Endothelial cell of umbilical vein (primary cell): Measurements from ENCODE around the gene CD82. TPM values are rescaled to one million over a fixed set of nuclear protein-coding genes. Genes with fewer than 3 reads are reported as not detected.
"Not testable (repeated sequence)": the region's sequence is repeated elsewhere in the genome, so short reads cannot be mapped to it uniquely, and the experiment has no call there.

Experiments used
- BruUV-seq: library from RNA; stranded (reverse); fragments of 400-500 nt; replicated peaks from 2 replicates; lab custom pipeline; 2021; lab: Mats Ljungman, UMichigan
- CTCF ChIA-PET: fragments of 300-600, 350-600 bp; sonication (Branson Sonifier 250); formaldehyde crosslinking; loops from one replicate; lab custom pipeline; 2021; ENCODE audit warnings: antibody characterized with exemption, inconsistent platforms; lab: Charles Lee
- POLR2A ChIA-PET: fragments of 300-600, 350-600 bp; sonication (Branson Sonifier 250); formaldehyde crosslinking; loops from one replicate; lab custom pipeline; 2021; ENCODE audit warnings: antibody characterized with exemption, inconsistent platforms; lab: Charles Lee
- DNase-seq: peaks from one replicate; pipeline ENCODE4 v3.0.0-alpha.2; 2011; ENCODE audit warnings: low read depth, low spot score
- FAIRE-seq: peaks from 2 replicates; lab custom pipeline; 2011; peaks lifted over from hg19 to GRCh38; lab: Jason Lieb, UNC
- H2AFZ ChIP-seq: 2 replicates; pipeline ENCODE4 v1.6.0; 2012; ENCODE audit warnings: low read depth, low read length, control low read depth, inconsistent platforms
- H3K27ac ChIP-seq: 2 replicates; pipeline ENCODE4 v1.5.1; 2011; ENCODE audit warnings: low read depth, mild to moderate bottlenecking, control low read depth, low read length, moderate library complexity; ENCODE audit not compliant: insufficient read depth
- H3K27me3 ChIP-seq, 2 experiments: 2 replicates each; pipeline versions ENCODE4 v1.6.0 to v1.6.1; 2011; ENCODE audit warnings: low read length in 2 of 2, mixed read lengths in 1 of 2; ENCODE audit not compliant: control insufficient read depth in 2 of 2, insufficient read depth in 2 of 2
- H3K36me3 ChIP-seq, 2 experiments: 2 replicates in 1 of 2; 3 replicates in 1 of 2; pipeline ENCODE4 v1.5.1; 2011; ENCODE audit warnings: low read length in 2 of 2, mild to moderate bottlenecking in 1 of 2, moderate library complexity in 1 of 2; ENCODE audit not compliant: control insufficient read depth in 2 of 2, insufficient read depth in 2 of 2; ENCODE audit errors: extremely low read depth in 1 of 2
- H3K4me1 ChIP-seq: 3 replicates; pipeline ENCODE4 v1.5.1; 2011; ENCODE audit warnings: mild to moderate bottlenecking, low read length; ENCODE audit not compliant: control insufficient read depth, insufficient read depth; ENCODE audit errors: extremely low read depth
- H3K4me2 ChIP-seq: 2 replicates; pipeline ENCODE4 v1.6.1; 2011; ENCODE audit warnings: low read length, control low read depth, mixed read lengths; ENCODE audit not compliant: insufficient read depth
- H3K4me3 ChIP-seq, 3 experiments: fragments of 200-600 bp in 1 of 3; sonication (generic), shearing (Covaris generic) in 1 of 3; replicated peaks in 1 of 3; 2 replicates each; pipeline ENCODE4 v1.5.1; 2011 to 2016; ENCODE audit warnings: control low read depth in 3 of 3, low read length in 3 of 3, mild to moderate bottlenecking in 2 of 3, inconsistent platforms in 1 of 3, low read depth in 1 of 3, moderate library complexity in 1 of 3; ENCODE audit not compliant: insufficient read depth in 1 of 3
- H3K79me2 ChIP-seq: 2 replicates; pipeline ENCODE4 v1.6.0; 2012; ENCODE audit warnings: low read length, inconsistent platforms; ENCODE audit not compliant: control insufficient read depth, insufficient read depth
- H3K9ac ChIP-seq: replicated peaks from 2 replicates; pipeline ENCODE3; 2011; ENCODE audit warnings: low read length, control low read depth; ENCODE audit not compliant: insufficient read depth; ENCODE audit errors: extremely low read depth
- H3K9me1 ChIP-seq: replicated peaks from 3 replicates; pipeline ENCODE4 v1.6.0; 2011; ENCODE audit warnings: mild to moderate bottlenecking, low read length; ENCODE audit not compliant: control insufficient read depth, insufficient read depth; ENCODE audit errors: extremely low read depth
- H3K9me3 ChIP-seq: replicated peaks from 2 replicates; pipeline ENCODE4 v1.5.1; 2012; ENCODE audit warnings: low read length, inconsistent platforms; ENCODE audit not compliant: control insufficient read depth, insufficient read depth
- H4K20me1 ChIP-seq: replicated peaks from 2 replicates; pipeline ENCODE3; 2011; ENCODE audit warnings: mild to moderate bottlenecking, low read length; ENCODE audit not compliant: control insufficient read depth, insufficient read depth; ENCODE audit errors: extremely low read depth
- EZH2 ChIP-seq: IDR thresholded peaks from 2 replicates; pipeline ENCODE4 v1.6.1; 2012; ENCODE audit warnings: borderline replicate concordance, low read depth, mild to moderate bottlenecking, moderate library complexity, low read length, inconsistent platforms; ENCODE audit not compliant: severe bottlenecking
- FOS ChIP-seq: IDR thresholded peaks from 2 replicates; pipeline ENCODE4 v1.6.1; 2011; ENCODE audit warnings: mild to moderate bottlenecking, low read length, moderate library complexity, borderline replicate concordance; ENCODE audit not compliant: insufficient read depth
- GATA2 ChIP-seq: IDR thresholded peaks from 2 replicates; pipeline ENCODE4 v1.7.0; 2011; ENCODE audit warnings: low read depth, mild to moderate bottlenecking, moderate library complexity, mixed read lengths, low read length; ENCODE audit not compliant: insufficient read length, insufficient read depth
- JUN ChIP-seq: IDR thresholded peaks from 2 replicates; pipeline ENCODE4 v1.6.1; 2011; ENCODE audit warnings: borderline replicate concordance, low read depth; ENCODE audit not compliant: insufficient read length, insufficient read depth
- MAX ChIP-seq: IDR thresholded peaks from 2 replicates; pipeline ENCODE4 v1.6.1; 2011; ENCODE audit not compliant: insufficient read depth, insufficient read length
- MYC ChIP-seq: IDR thresholded peaks from one replicate; pipeline ENCODE4 v1.6.1; 2011; ENCODE audit warnings: mild to moderate bottlenecking, low read depth, low read length
- POLR2A ChIP-seq: IDR thresholded peaks from 2 replicates; pipeline ENCODE4 v1.6.1; 2012; ENCODE audit warnings: low read depth, mild to moderate bottlenecking, control low read depth, low read length
- POLR2AphosphoS5 ChIP-seq: IDR thresholded peaks from 2 replicates; pipeline ENCODE4 v1.6.1; 2012; ENCODE audit warnings: low read depth, mild to moderate bottlenecking, control low read depth, low read length, moderate library complexity; ENCODE audit not compliant: insufficient read depth
- dilution Hi-C: fragments of 300-500 bp; cut with MboI; formaldehyde crosslinking; loops from one replicate; pipeline ENCODE4 v1.15.0; 2019; ENCODE audit warnings: low sequenced_read_pairs; ENCODE audit not compliant: extremely low pct_ligation_motif_present
- intact Hi-C: fragments of 100-400 bp; cut with micrococcal nuclease; formaldehyde crosslinking; loops from one replicate; pipeline ENCODE4 v1.10.0; 2022
- polyA plus RNA-seq, 4 experiments: library from polyadenylated mRNA; depleted of rRNA in 3 of 4; stranded (reverse) in 3 of 4; unstranded in 1 of 4; fragments of >200 nt; gene quantifications; 2 replicates each; pipeline versions ENCODE4 v1.2.1 to v1.2.3, GENCODE V29; 2011 to 2012; ENCODE audit warnings: missing spikeins in 1 of 4
- total RNA-seq: library from RNA; stranded (reverse); gene quantifications from 2 replicates; pipeline ENCODE4 v1.2.3, GENCODE V29; 2021

CD82 gene
- total and polyA plus RNA-seq, 2 donors (not counting 3 experiments of a cell fraction or from before 2014, with no cell fraction given): 17.9 to 25.2 TPM

GRCh38 chr11:44647255-44647955, 81.9 kb downstream of the CD82 start:
- H3K4me1 ChIP-seq, POLR2A ChIA-PET, intact Hi-C loops, H3K9me3 ChIP-seq, H3K4me3 ChIP-seq, BruUV-seq, H3K79me2 ChIP-seq, H4K20me1 ChIP-seq, CTCF ChIA-PET, DNase-seq, H3K36me3 ChIP-seq, H3K27ac ChIP-seq, H3K4me2 ChIP-seq, dilution Hi-C loops, FAIRE-seq, H3K9me1 ChIP-seq, H2AFZ ChIP-seq, H3K9ac ChIP-seq: not testable (repeated sequence)
- peaks cover 9 to 51% of the 10 kb centered on the region in 2 experiments for H3K27me3 ChIP-seq

GRCh38 chr11:44648109-44648508, 82.6 kb downstream of the CD82 start:
- ChIA-PET POLR2A (no interaction called here), CTCF (no interaction called here)
- H4K20me1 ChIP-seq: no peaks in the 10 kb centered on the region
- no peak overlapping the region for H3K4me3 ChIP-seq
- H2AFZ ChIP-seq: no peak overlapping the region
- FAIRE-seq (no peak), DNase-seq (no peak)
- no peaks in the 10 kb centered on the region for H3K79me2 ChIP-seq
- no peak overlapping the region for H3K27ac ChIP-seq
- no peaks in the 10 kb centered on the region for H3K4me1 ChIP-seq
- H3K9me1 ChIP-seq: no peaks in the 10 kb centered on the region
- no peak for TF ChIP-seq POLR2AphosphoS5
- no peak for TF ChIP-seq FOS
- TF ChIP-seq GATA2: no peak
- no peak for TF ChIP-seq POLR2A
- no peak for TF ChIP-seq EZH2
- no peak for TF ChIP-seq MAX
- TF ChIP-seq MYC: no peak
- TF ChIP-seq JUN: no peak
- intact Hi-C loops: no loop called here
- no peaks in the 10 kb centered on the region for H3K9me3 ChIP-seq
- dilution Hi-C loops: no loop called here
- H3K4me2 ChIP-seq: no peak overlapping the region
- BruUV-seq: no TSS peak
- H3K27me3 ChIP-seq: peaks cover 9 to 51% of the 10 kb centered on the region in 2 experiments
- H3K36me3 ChIP-seq: no peaks in the 10 kb centered on the region
- H3K9ac ChIP-seq: no peak overlapping the region
